GM12872 (cell line): Measurements from ENCODE around the gene FSTL4.

Source experiments
- CTCF ChIP-seq: IDR thresholded peaks from 3 replicates; pipeline ENCODE4 v1.5.1; 2011; ENCODE audit warnings: low read depth, mild to moderate bottlenecking, low read length, moderate library complexity; ENCODE audit not compliant: insufficient read depth

Gene FSTL4

GRCh38 chr5:133635051-133635450 is 22.7 kb upstream of the FSTL4 start:
- no peak for TF ChIP-seq CTCF

DNA sequence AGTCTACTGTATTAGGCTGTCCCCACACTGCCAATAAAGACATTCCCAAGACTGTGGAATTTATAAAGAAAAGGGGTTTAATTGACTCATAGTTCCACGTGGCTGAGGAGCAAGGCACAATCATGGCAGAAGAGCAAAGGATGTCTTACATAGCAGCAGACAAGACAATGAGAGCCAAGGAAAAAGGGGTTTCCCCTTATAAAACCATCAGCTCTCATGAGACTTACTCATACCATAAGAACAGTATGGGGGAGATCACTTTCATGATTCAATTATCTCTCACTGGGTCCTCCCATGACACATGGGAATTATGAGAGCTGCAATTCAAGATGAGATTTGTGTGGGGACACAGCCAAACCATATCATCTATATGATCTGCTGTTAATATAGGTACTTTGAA is 14.8 kb upstream of the FSTL4 start:
- TF ChIP-seq CTCF = no peak

DNA sequence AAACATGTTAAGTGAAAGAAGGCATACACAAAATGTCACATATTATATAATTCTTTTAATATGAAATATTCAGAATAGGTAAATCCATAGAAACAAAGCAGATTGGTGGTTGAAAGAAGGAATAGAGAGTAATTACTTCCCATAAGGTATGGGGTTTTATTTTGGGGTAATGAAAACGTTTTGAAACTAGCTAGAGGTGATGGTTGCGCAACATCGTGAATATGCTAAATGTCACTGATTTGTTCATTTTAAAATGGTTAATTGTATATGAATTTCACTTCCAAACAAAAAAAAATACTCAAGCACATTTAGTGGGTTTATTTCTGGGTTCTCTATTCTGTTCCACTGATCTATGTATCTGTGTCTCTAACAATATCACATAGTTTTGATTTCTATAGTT is 12.0 kb upstream of the FSTL4 start:
- no peak for TF ChIP-seq CTCF

GRCh38 chr5:133618141-133618540 is 5.8 kb upstream of the FSTL4 start:
- TF ChIP-seq CTCF = no peak

DNA sequence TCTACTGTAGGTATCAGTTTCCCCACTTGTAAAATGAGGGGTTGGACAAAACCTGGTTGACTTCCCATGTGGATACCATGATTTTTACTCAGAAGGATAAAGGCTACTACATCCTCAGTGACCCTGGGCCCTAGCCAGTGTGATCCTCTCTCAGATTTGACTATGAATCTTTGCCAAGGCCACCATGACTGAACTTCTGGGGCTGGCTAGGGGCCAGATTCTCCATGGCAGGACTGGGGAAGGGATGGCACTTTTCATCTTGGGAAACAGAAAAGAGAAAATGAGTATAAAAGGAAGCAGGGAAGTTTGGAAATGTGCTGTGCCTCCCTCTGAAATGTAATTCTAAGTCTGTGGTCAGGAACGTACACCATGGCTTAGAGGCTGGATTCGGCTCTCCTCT is 1.4 kb upstream of the FSTL4 start:
- no peak for TF ChIP-seq CTCF

- no peak for TF ChIP-seq CTCF
Observed at GRCh38 chr5:133613184-133613583, 843 bp upstream of the FSTL4 start.

- TF ChIP-seq CTCF = no peak
Observed at GRCh38 chr5:133611357-133612248, 738 bp downstream of the FSTL4 start.
